Frontal cortex (tissue), 4 donors: Measurements from ENCODE around the gene DLGAP3. TPM values are rescaled to one million over a fixed set of nuclear protein-coding genes. Genes with fewer than 3 reads are reported as not detected.

Experiments
- DNase-seq, 2 donors: peaks; one replicate each; pipeline ENCODE4 v3.0.0; 2012; ENCODE audit warnings: low spot score in 2 of 2
- FAIRE-seq: peaks from 2 replicates; lab custom pipeline; 2012; peaks lifted over from hg19 to GRCh38; lab: Jason Lieb, UNC
- total RNA-seq: library from RNA; depleted of rRNA; stranded (reverse); fragments of >200 nt; gene quantifications from one replicate; pipeline ENCODE4 v1.2.3, GENCODE V29; 2014
- donor health status: control.
- donor health status: control.
- donor health status: control.

DLGAP3 gene
- total RNA-seq, 1 donor from 2014 or later: 3.3 TPM

- DNase-seq: no peak
- FAIRE-seq: no peak
Observed at GRCh38 chr1:34871443-34872132, 57.9 kb downstream of the DLGAP3 start.

DNA sequence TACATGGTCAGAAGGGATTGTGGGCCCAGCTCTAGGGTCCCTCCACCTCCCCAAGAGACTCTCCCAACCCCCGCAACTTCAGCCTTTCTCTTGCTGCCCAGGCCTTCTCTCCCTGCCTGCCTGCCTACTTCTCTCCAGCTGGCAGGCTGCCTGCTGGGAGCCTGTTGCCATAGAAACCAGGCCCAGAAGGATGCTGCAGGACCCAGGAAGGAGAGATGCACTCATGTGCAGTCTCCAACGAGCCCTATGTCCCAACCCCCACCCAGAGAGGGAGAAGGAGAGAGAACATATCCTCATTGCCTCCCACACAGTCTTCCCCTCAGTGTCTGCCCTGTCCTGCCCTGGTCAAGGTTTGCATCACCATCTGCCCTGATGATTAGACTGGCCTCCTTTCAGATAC is 59.1 kb downstream of the DLGAP3 start:
- DNase-seq (no peak), FAIRE-seq (no peak)

DNA sequence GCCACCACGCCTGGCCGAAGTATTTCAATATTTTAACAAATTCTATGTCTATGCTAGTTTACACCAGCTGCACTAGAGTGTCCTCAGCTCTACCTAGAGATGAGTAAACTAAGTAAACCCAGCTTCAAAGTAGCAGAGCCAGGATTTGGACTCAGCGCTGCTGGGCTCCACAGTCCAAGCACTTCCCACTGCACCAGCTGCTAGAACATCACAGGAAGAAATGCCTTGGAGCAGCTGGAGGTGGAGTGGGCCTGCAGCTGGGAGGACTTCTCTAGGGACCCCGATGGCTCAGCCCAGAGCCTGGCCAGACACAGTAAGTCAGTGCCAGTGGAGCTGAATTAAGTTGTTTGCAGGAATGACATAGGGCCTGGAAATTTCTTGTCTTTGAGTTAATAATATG is 59.7 kb downstream of the DLGAP3 start:
- FAIRE-seq (no peak), DNase-seq (no peak)

- no peak for FAIRE-seq
- no peak for DNase-seq
Observed at GRCh38 chr1:34868230-34869049, 61.0 kb downstream of the DLGAP3 start.

DNA sequence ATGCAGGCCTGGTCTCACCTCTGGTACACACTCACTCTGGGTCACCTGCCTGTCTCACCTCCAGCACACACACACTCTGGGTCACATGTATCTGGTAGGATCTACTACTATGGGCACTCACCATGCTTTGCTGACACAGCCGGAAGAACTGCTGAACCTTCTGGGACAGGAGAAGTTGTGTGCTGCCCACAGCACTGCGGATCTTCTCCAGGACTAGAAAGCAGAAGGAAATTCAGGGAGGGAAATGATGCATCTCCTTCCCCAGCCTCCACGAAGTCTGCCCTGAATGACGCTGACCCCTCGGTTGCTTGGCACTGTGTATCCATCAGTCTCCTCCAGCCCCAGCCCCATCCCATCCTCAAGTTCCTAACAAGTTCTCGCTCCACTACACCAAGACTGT is 62.0 kb downstream of the DLGAP3 start:
- FAIRE-seq (no peak), DNase-seq (no peak)

GRCh38 chr1:34866762-34867109 is 62.7 kb downstream of the DLGAP3 start:
- FAIRE-seq: no peak
- DNase-seq: no peak

DNA sequence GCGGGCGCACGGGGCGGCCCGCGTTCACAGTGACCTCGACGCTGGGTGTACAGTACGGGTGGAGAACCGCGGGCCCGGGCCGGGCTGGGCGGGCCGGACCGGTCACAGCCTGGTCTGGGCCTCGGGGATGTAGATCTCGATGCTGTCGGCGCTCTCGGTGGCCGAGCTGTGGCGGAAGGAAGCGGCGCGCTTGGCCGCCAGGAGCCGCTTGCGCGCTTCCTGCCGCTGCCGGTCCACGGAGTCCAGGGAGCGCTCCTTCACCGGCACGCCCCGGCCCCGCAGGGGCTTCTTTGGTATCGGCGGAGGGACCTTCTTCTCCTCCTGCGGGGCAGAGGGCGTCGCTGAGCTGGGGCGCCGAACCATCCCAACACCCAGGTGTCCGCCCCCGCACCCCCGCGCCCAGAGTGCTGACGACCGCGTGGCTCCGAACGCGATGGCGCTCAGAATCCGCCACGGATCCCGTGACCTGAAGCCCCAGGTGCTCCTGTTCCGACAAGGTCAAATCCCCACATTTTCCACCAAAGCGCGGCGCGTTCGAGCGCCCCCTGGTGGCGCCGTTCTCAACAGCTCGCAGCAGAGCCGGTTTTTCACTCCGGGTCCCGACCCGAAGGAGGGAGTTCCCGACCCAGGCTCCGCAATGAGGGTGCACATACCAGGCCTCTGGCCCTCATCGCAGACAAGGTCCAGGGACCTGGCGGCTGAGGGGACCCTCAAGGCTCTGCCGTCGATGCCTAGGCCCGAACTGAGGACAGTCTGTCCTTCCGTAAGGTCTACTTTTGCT is 63.3 kb downstream of the DLGAP3 start:
- FAIRE-seq (no peak), DNase-seq (peak; percentile 78 to 81)

DNA sequence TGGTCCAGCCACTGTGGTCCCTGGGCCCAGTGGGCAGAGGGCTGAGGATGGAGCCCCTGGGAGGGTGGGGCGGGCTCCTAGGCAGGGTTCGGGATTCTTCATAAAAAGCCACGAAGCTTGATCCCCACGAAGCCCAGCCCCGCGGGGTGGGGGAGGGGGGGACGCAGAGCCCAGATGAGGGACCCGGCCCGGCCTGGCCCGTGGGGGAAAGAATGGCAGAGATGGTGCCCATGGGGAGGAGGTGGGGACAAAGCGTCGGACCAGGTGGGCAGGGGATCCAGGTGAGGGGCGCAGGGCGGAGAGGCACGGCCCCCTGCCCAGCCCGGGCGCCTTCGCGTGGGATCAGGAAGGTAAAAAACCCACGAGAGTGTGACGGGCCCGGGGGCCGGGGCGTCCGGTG is 63.9 kb downstream of the DLGAP3 start:
- FAIRE-seq: no peak

DNA sequence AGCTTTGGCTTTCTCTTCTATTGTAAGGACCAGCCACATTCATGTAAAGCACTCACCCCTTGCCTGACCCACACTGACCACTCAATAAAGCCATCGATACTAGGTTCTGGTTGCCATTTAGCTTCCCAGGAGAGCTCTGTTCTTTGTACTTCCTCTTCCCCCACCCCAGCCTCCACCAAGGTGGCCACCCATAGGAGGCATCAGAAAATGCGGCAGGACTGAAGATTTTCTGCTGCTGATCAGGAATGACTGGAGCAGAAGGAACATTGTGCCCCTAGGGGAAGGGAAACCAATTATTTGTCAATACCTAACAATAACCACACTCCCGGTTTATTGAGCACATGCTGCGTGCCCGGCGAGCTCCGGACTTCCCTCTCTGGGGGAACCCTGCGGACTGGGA is 64.7 kb downstream of the DLGAP3 start:
- no peak for FAIRE-seq
- DNase-seq: no peak

More for the DNA sequence above, 63.9 kb downstream of the DLGAP3 start:
- DNase-seq: no peak

DNA sequence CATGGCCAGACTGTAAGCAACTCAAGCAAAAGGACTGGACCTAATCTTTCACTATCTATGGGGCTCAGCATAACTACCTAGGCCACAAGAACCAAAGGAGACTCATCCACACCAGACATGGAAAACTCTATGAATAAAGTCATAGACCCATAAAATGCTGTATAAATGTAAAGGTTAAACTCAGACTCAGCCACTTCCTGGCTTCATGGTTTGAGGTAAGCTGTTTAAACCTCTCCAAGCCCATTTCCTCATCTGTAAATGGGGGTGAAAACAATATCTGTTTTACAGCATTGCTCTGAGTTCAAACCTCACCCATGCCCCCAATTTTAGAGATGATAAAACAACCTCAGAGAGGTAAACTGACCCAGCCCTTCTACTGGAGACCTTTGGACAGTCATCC is 65.9 kb downstream of the DLGAP3 start:
- no peak for FAIRE-seq
- no peak for DNase-seq

- DNase-seq: peak; percentile 95 to 96
- peak; percentile 30 for FAIRE-seq
Observed at GRCh38 chr1:34859446-34860200, 69.8 kb downstream of the DLGAP3 start, which contains the start of gene SMIM12. Gene SMIM12 (minus strand): TSS chr1:34859749. CDS start chr1:34855977, 3,772 bp downstream.

DNA sequence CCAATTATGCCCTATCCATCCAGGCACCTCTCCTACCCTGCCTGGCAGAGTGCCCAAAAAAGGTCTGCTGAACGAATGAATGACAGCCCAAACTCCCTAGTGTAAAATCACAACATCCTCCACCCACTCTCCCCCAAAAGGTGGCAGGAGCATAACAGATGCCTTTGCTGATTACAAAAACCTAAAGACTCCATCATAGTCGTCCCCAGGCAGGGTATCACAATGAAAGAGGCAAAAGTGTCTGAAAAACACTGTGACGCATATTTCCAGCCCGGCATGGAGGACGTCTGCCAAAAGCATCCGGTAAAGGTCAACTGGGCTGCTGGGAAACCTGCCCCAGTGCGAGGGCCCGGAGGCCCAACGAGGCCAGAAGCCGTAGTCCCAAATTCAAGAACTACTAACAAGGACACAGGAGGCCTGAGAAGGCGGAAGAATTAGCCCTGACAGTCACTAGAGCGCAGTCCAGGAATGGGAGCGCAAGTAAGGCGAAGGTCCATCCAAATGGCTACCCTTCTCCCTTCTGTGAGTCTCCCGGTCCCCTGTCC is 70.5 kb downstream of the DLGAP3 start:
- peak in 1 of 2 donors; percentile 48 for DNase-seq
- FAIRE-seq: no peak

DNA sequence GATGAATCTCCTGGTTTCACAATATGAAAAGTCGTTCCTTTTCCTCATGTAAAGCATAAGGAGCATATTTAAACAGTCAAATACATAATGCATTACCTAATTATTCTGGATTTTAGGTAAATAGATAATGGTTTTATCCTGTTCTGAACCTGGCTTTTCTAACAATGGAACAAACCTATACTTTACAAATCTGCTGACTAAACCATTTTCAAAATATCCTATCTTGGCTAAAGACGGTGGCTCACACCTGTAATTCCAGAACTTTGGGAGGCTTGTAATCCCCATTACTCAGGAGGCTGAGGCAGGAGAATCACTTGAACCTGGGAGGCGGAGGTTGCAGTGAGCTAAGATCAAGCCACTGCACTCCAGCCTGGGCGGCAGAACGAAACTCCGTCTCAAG is 72.8 kb downstream of the DLGAP3 start:
- DNase-seq (no peak), FAIRE-seq (no peak)

DNA sequence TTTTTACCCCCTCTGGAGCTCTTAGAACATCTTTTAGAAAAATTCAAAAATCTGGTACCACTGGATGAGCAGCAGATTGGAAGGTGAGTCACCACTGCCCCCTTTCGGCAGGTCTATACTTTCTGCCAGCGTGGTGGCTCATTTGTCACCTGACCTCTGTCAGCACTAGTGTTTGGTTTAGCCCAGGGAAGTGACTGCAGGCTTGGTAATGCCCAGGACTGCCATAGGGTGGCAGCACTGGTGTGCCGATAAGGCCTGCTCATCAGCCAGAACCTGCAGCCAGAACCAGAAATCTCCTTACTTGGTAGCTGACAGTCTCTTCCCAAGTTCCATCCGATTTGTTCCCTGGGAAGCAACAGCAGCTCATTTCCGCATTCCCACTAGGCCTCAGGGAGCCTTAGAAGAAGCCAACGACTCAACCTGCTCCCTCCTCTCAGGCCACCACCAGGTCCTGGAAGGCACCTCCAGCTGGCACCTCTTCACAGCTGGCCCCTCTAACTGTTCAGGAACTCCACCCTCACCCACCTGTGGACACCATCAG is 76.7 kb downstream of the DLGAP3 start:
- DNase-seq (peak; percentile 71 to 89), FAIRE-seq (peak; percentile 6)

DNA sequence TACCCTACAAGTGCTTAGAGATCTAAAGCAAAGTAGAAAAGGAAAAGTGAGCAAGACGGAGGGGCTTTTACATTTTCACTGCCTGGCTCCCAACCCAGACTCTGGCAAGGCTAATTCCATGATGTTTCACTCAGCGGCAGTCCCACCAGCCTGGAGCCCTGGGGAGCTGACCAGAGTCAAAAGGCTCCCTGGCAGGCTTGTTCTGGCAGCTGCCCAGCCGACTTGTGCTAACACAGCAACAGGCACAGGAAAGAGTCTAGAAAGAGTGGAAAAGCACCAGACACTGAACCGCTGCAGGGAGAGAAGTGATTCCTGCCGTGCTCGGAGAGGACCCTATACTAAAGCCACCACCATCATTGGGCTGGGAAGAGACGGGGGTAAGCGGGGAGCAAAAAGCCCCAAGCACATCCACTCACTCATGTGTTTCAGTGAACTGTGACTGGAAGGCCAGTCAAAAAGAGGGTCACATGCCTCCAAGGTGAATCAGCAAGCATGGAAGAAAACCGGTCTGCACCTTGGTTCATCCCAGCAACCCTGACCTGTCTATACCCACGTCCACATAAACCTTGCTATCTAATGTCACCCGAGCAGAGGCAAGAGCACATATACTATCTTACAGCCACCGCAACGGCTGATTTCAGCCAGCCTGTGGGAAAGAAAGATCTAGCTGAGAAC is 77.9 kb downstream of the DLGAP3 start:
- DNase-seq (no peak), FAIRE-seq (no peak)

DNA sequence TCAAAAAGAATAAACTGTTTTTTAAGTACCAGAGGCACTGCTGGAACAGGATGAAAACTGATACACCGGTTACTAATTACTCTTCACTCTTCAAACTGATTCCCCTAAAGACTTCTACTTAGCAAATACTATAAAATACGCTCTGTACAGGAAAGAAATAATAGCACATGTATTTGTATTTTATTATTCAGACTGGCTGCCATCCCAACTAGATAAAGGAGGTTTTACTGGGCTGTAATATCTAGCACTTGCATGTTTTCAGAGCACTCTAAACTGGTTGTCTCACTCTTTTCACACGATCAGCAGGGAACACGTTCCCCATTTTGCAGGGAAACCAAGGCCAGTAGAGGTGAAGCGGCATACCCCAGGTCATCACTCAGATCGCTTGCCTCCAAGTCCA is 79.1 kb downstream of the DLGAP3 start:
- FAIRE-seq (no peak), DNase-seq (no peak)

- no peak for DNase-seq
- FAIRE-seq: no peak
Observed at GRCh38 chr1:34847094-34847493, 82.4 kb downstream of the DLGAP3 start.

DNA sequence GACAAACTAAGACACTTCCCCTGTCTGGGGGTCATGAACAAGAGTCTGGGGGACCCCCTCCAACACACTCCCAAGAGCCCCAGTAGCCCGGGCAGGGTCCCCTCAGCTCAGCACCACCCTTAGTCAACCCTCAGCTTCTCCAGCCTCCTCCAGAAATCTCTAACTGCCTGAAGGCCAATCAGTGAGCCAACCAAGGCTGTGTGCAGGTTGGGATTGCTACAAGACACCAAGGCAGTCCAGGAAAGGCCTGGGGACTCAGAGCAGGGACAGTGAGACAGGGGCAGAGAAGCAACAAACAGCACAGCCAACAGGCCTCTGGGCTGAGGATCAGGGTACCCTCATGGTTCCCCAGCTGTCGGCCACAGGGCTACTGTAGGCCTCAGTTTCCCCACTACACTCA is 83.2 kb downstream of the DLGAP3 start:
- no peak for DNase-seq
- FAIRE-seq: no peak
